HepG2 (cell line): ENCODE data around the gene MIPEP. TPM values are rescaled to one million over a fixed set of nuclear protein-coding genes. Genes with fewer than 3 reads are reported as not detected.

Experiments used
- ATAC-seq: fragments of 200-7000 bp; cut with Tn5 transposase; 3 replicates; pipeline ENCODE4 v1.9.1; 2020; ENCODE audit warnings: mild to moderate bottlenecking, moderate library complexity
- BruUV-seq: library from RNA; stranded (reverse); fragments of 400-500 nt; replicated peaks from 2 replicates; lab custom pipeline; 2021; lab: Mats Ljungman, UMichigan
- CTCF ChIA-PET: fragments of 300-600 bp; formaldehyde crosslinking; extraction: SDS; loops from one replicate; lab custom pipeline; 2021; ENCODE audit warnings: low total read pairs, inconsistent platforms, low intra/inter-chr PET ratio; lab: Yijun Ruan, JAX
- POLR2A ChIA-PET: fragments of 350-600 bp; sonication (Branson Sonifier 250); formaldehyde crosslinking; loops from one replicate; lab custom pipeline; 2020; ENCODE audit warnings: antibody characterized with exemption, inconsistent platforms; lab: Yijun Ruan, JAX
- DNase-seq: peaks from one replicate; pipeline ENCODE4 v3.0.0-alpha.2; 2015; ENCODE audit warnings: low spot score
- FAIRE-seq: peaks from 3 replicates; lab custom pipeline; 2011; peaks lifted over from hg19 to GRCh38; lab: Jason Lieb, UNC
- H2AFZ ChIP-seq: one replicate; pipeline ENCODE4 v1.6.1; 2011; ENCODE audit warnings: low read length, inconsistent platforms
- H3K27ac ChIP-seq: fragments of 300-600 bp; 3 replicates; pipeline ENCODE4 v1.8.0; 2011; ENCODE audit warnings: mixed run types, mild to moderate bottlenecking, mixed read lengths, low read length, inconsistent platforms; ENCODE audit not compliant: insufficient read depth; ENCODE audit errors: extremely low read length
- H3K27me3 ChIP-seq, 2 experiments: fragments of 200-600 bp in 1 of 2; 2 replicates in 1 of 2; 3 replicates in 1 of 2; pipeline versions ENCODE4 v1.6.0 to v1.8.0; 2011; ENCODE audit warnings: low read length in 2 of 2, mild to moderate bottlenecking in 2 of 2, moderate library complexity in 2 of 2, inconsistent platforms in 1 of 2; ENCODE audit not compliant: insufficient read depth in 2 of 2, control insufficient read depth in 1 of 2
- H3K36me3 ChIP-seq, 2 experiments: fragments of 200-600 bp in 1 of 2; replicated peaks in 1 of 2; 2 replicates in 1 of 2; 3 replicates in 1 of 2; pipeline versions ENCODE4 v1.5.1 to v1.8.0; 2011; ENCODE audit warnings: low read length in 2 of 2, inconsistent platforms in 1 of 2; ENCODE audit not compliant: insufficient read depth in 2 of 2, control insufficient read depth in 1 of 2
- H3K4me1 ChIP-seq: 2 replicates; pipeline ENCODE4 v1.5.1; 2012; ENCODE audit warnings: low read length, inconsistent platforms; ENCODE audit not compliant: insufficient read depth
- H3K4me2 ChIP-seq: 2 replicates; pipeline ENCODE4 v1.6.0; 2011; ENCODE audit warnings: low read depth, low read length, inconsistent platforms
- H3K4me3 ChIP-seq, 3 experiments: fragments of 200-600 bp in 1 of 3; sonication (generic), shearing (Covaris generic) in 1 of 3; replicated peaks in 1 of 3; 2 replicates each; pipeline ENCODE4 v1.5.1; 2011 to 2016; ENCODE audit warnings: low read length in 3 of 3, inconsistent platforms in 2 of 3, low read depth in 2 of 3, mild to moderate bottlenecking in 2 of 3, control low read depth in 1 of 3, mixed read lengths in 1 of 3; ENCODE audit not compliant: insufficient read depth in 1 of 3
- H3K79me2 ChIP-seq: one replicate; pipeline ENCODE4 v1.6.1; 2011; ENCODE audit warnings: low read length, inconsistent platforms; ENCODE audit not compliant: insufficient read depth
- H3K9ac ChIP-seq: 2 replicates; pipeline ENCODE4 v1.6.0; 2011; ENCODE audit warnings: mild to moderate bottlenecking, low read depth, low read length, inconsistent platforms; ENCODE audit not compliant: insufficient read depth
- H3K9me3 ChIP-seq: 2 replicates; pipeline ENCODE4 v1.5.1; 2012; ENCODE audit warnings: mild to moderate bottlenecking, low read length
- H4K20me1 ChIP-seq: 2 replicates; pipeline ENCODE4 v1.6.0; 2011; ENCODE audit warnings: inconsistent platforms, mild to moderate bottlenecking, low read length, moderate library complexity; ENCODE audit not compliant: insufficient read depth
- HIVEP1 ChIP-seq: sonication (generic); formaldehyde crosslinking; IDR thresholded peaks from 2 replicates; pipeline ENCODE4 v1.4.0; 2020; ENCODE audit warnings: mild to moderate bottlenecking, missing genetic modification reagents
- IRF9 ChIP-seq: sonication (generic); formaldehyde crosslinking; IDR thresholded peaks from 2 replicates; pipeline ENCODE4 v1.8.0; 2022; ENCODE audit warnings: missing genetic modification reagents, mild to moderate bottlenecking, borderline replicate concordance
- MEF2D ChIP-seq: sonication (generic); formaldehyde crosslinking; IDR thresholded peaks from 2 replicates; pipeline ENCODE4 v1.5.1; 2020; ENCODE audit warnings: mild to moderate bottlenecking, missing genetic modification reagents
- MXD3 ChIP-seq: IDR thresholded peaks from 2 replicates; pipeline ENCODE4 v1.6.1; 2016; ENCODE audit warnings: mild to moderate bottlenecking, missing biosample characterization, missing genetic modification reagents
- ZNF362 ChIP-seq: sonication (generic); formaldehyde crosslinking; IDR thresholded peaks from 2 replicates; pipeline ENCODE4 v1.4.0; 2020; ENCODE audit warnings: missing genetic modification reagents, mild to moderate bottlenecking, borderline replicate concordance
- ZNF430 ChIP-seq: sonication (generic); formaldehyde crosslinking; IDR thresholded peaks from 2 replicates; pipeline ENCODE4 v1.9.0; 2021; ENCODE audit warnings: mild to moderate bottlenecking, missing genetic modification reagents
- ZNF749 ChIP-seq: sonication (generic); formaldehyde crosslinking; IDR thresholded peaks from 2 replicates; pipeline ENCODE4 v1.8.0; 2022; ENCODE audit warnings: mild to moderate bottlenecking, missing genetic modification reagents, moderate library complexity, borderline replicate concordance
- WGBS: methylation state at CpG from one replicate; pipeline ENCODE4 v1.1.6; 2017; ENCODE audit warnings: low lambda C conversion rate; 5-methylcytosine and 5-hydroxymethylcytosine counted together
- in situ Hi-C: cut with HindIII; loops from 2 replicates; pipeline ENCODE4 v1.10.0; 2017; ENCODE audit warnings: low pct_unique_long_range_greater_than_20kb; ENCODE audit not compliant: extremely low pct_ligation_motif_present
- intact Hi-C: fragments of 100-400 bp; cut with micrococcal nuclease; formaldehyde crosslinking; loops from one replicate; pipeline ENCODE4 v1.10.0; 2022; ENCODE audit not compliant: unreplicated experiment
- polyA plus RNA-seq, 8 experiments: library from polyadenylated mRNA; depleted of rRNA in 3 of 8; stranded (reverse) in 7 of 8; unstranded in 1 of 8; fragments of >200 nt; fragmentation: Illumina TruSeq in 4 of 8; extraction: Trizol in 4 of 8; gene quantifications; 2 replicates each; pipeline versions ENCODE4 v1.2.1 to v1.2.3, GENCODE V29; 2011 to 2016; ENCODE audit warnings: low read depth in 4 of 8, missing spikeins in 1 of 8, mixed read lengths in 1 of 8; ENCODE audit not compliant: insufficient read depth in 1 of 8
- total RNA-seq, 5 experiments: library from RNA; depleted of rRNA; stranded (reverse); fragments of >200 nt; fragmentation: Illumina TruSeq; extraction: Trizol; gene quantifications; 2 replicates each; pipeline ENCODE4 v1.2.3, GENCODE V29; 2016; ENCODE audit warnings: low read depth in 1 of 5

Gene MIPEP
- total and polyA plus RNA-seq, 2 of the 13 experiments (the other 11 are each of a cell fraction or from before 2014, with no cell fraction given): 9.3 to 24.1 TPM

GRCh38 chr13:23828866-23829265 is 60.3 kb downstream of the MIPEP start:
- in situ Hi-C loops (no loop called here), intact Hi-C loops (no loop called here)
- FAIRE-seq: no peak

More at GRCh38 chr13:23828866-23829265, 60.3 kb downstream of the MIPEP start:
- ChIA-PET CTCF (no interaction called here), POLR2A (no interaction called here)
- Histone ChIP-seq H3K4me1 (no peaks in the 10 kb centered on the region), H3K79me2 (no peaks in the 10 kb centered on the region), H4K20me1 (no peaks in the 10 kb centered on the region), H3K27me3 (no peaks in the 10 kb centered on the region), H3K9ac (no peak overlapping the region), H3K36me3 (no peaks in the 10 kb centered on the region), H3K4me3 (no peak overlapping the region), H3K27ac (no peak overlapping the region), H3K4me2 (no peak overlapping the region), H2AFZ (no peak overlapping the region), H3K9me3 (no peaks in the 10 kb centered on the region)
- 78% methylated on average over 4 of the region's 4 CpGs for WGBS
- DNase-seq: no peak
- ATAC-seq: no peak
- BruUV-seq: no TSS peak
- TF ChIP-seq IRF9 (CRISPR knock-in tag) (no peak), MXD3 (CRISPR knock-in tag) (no peak), ZNF749 (CRISPR knock-in tag) (no peak), ZNF430 (CRISPR knock-in tag) (no peak), HIVEP1 (CRISPR knock-in tag) (no peak), ZNF362 (CRISPR knock-in tag) (no peak), MEF2D (CRISPR knock-in tag) (no peak)
